Stimulated activated memory B cell treated with anti-CD40 and anti-IgM and Interleukin-4, amounts not matched to agents 10 μg/mL and 1 μg/mL and 100 μg/mL, for 72 hours (primary cell): ENCODE results near the gene SFPQ.
"Not testable (repeated sequence)": the region's sequence is repeated elsewhere in the genome, so short reads cannot be mapped to it uniquely, and the experiment has no call there.

Experiments
- ATAC-seq: fragments of 150-1000 bp; cut with Tn5 transposase; 2 replicates; pipeline ENCODE4 v1.10.0; 2021
- H3K27ac Mint-ChIP-seq: one replicate; pipeline ENCODE4 v1.8.0; 2022; ENCODE audit warnings: mild to moderate bottlenecking, mixed read lengths
- H3K27me3 Mint-ChIP-seq: one replicate; pipeline ENCODE4 v1.8.0; 2022; ENCODE audit warnings: mixed read lengths
- H3K36me3 Mint-ChIP-seq: one replicate; pipeline ENCODE4 v1.8.0; 2022; ENCODE audit warnings: mixed read lengths
- H3K4me1 Mint-ChIP-seq: one replicate; pipeline ENCODE4 v1.8.0; 2022; ENCODE audit warnings: mixed read lengths
- H3K4me3 Mint-ChIP-seq: one replicate; pipeline ENCODE4 v1.8.0; 2022; ENCODE audit warnings: mild to moderate bottlenecking, moderate library complexity, mixed read lengths
- H3K9me3 Mint-ChIP-seq: one replicate; pipeline ENCODE4 v1.8.0; 2022; ENCODE audit warnings: mixed read lengths

SFPQ gene, protein sequence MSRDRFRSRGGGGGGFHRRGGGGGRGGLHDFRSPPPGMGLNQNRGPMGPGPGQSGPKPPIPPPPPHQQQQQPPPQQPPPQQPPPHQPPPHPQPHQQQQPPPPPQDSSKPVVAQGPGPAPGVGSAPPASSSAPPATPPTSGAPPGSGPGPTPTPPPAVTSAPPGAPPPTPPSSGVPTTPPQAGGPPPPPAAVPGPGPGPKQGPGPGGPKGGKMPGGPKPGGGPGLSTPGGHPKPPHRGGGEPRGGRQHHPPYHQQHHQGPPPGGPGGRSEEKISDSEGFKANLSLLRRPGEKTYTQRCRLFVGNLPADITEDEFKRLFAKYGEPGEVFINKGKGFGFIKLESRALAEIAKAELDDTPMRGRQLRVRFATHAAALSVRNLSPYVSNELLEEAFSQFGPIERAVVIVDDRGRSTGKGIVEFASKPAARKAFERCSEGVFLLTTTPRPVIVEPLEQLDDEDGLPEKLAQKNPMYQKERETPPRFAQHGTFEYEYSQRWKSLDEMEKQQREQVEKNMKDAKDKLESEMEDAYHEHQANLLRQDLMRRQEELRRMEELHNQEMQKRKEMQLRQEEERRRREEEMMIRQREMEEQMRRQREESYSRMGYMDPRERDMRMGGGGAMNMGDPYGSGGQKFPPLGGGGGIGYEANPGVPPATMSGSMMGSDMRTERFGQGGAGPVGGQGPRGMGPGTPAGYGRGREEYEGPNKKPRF

DNA sequence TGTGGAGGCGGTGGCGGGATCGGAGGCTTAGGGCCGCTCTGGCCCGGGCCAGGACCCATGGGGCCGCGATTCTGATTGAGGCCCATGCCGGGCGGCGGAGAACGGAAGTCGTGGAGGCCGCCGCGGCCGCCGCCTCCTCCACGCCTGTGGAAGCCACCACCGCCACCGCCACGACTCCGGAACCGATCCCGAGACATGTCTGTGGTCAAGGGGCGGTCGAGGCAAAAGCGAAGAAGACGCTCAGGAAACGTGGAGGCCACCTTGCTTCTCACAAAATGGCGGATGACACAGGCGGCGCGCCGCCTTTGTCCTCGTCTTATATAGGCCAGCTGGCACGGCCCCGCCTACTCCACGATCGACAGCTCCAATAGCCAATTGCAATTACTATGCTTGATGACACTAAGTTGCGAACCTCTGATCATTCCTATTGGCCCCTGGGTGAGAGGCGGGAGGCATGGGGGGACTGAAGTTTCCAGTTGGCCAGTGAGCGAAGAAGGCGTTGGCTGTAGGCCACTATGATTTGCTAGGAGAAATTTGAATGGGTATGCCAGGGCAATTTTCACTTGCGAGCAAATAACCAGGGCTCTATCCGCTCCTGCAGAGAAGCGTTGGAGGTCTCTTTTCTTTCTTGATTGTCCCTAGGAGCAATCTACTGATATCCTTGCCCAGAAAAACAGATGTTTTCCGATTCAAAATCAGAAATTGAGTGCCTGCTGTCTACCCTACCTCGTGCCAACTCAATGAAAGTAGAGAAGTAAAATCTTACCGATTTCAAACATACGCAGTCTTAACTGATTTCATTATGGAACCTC, at the start of gene SFPQ:
TSS of gene SFPQ (minus strand) at position 293 of the 812 bp plus-strand sequence. CDS start at position 197, 96 bp downstream.
- no peaks in the 10 kb centered on the region for H3K27me3 Mint-ChIP-seq
- no peaks in the 10 kb centered on the region for H3K9me3 Mint-ChIP-seq
- H3K4me3 Mint-ChIP-seq = peak within 1 kb of the TSS; percentile 91
- peak; percentile 96 for ATAC-seq
- peaks cover 37% of the 10 kb centered on the region for H3K4me1 Mint-ChIP-seq
- peaks cover 40% of the 10 kb centered on the region for H3K36me3 Mint-ChIP-seq
- H3K27ac Mint-ChIP-seq = peak within 1 kb of the TSS; percentile 98

DNA sequence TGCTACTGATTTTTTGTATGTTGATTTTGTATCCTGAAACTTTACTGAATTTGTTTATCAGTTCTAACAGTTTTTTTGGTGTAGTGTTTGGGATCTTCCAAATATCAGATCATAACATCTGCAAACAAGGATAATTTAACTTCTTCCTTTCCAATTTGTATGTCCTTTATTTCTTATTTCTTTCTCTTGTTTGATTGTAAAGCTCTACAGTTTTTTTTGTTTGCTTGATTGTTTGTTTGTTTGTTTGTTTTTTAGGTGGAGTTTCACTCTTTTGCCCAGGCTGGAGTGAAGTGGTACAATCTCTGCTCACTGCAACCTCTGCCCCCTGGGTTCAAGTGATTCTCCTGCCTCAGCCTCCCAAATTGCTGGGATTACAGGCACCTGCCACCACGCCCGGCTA, 43.8 kb upstream of the SFPQ start:
- H3K4me1 Mint-ChIP-seq, H3K9me3 Mint-ChIP-seq, H3K27ac Mint-ChIP-seq, ATAC-seq, H3K4me3 Mint-ChIP-seq, H3K36me3 Mint-ChIP-seq: not testable (repeated sequence)
- peaks cover 13% of the 10 kb centered on the region for H3K27me3 Mint-ChIP-seq

DNA sequence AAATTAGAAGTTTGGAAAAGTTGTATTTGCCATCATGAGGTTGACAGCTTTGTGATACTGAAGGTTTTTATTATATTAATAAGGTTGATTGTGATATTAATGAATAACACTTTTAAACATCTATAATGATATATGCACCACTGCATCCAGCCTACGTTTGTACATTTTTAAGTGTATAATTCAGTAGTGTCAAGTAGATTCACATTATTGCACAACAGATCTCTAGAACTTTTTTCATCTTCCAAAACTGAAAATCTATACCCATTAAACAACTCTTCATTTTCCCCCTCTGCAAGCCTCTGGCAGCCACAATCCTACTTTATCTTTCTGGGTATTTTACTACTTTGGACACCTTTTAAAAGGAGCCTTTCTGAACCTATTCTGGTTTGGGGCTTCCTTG, 38.3 kb upstream of the SFPQ start:
- Mint-ChIP-seq H3K36me3 (no peaks in the 10 kb centered on the region), H3K27me3 (peaks cover 3% of the 10 kb centered on the region), H3K4me1 (peaks cover 17% of the 10 kb centered on the region), H3K9me3 (no peaks in the 10 kb centered on the region), H3K27ac (no peak overlapping the region), H3K4me3 (no peak overlapping the region)
- ATAC-seq = no peak

DNA sequence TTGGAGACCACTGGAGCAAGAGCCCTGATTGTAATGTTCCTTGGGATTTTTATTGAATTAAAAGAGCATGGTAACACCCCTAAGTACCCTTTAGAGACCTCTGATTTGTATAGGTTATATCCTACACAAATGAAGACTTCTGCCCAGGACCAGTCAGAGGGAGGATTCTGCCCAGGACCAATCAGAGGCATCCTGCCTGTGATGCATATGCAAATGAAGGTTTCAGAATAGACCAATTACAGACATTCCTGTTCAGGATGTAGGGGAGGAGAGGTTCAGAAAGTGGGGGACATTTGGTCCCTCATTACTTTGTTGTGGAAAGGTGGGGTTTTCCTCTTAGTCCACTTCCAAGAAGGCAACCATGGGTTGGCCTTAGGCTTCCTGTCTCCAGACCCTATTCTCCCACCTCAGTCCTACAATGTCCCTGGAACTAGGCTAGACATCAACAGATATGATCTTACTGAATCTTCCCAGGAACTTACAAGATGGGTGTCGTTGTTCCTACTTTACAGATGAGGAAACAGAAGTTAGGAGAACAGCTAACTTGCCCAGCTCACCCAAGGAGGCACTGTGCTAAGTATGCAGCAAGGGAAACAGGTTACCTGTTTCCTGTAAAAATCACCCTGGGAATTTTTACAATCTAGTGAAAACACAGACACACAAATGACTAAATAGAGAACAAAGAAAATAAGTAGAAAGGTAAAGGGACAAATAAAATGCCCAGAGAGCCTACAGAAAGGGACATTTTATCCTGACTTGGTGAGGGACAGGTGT, 36.8 kb upstream of the SFPQ start:
- no peaks in the 10 kb centered on the region for H3K27me3 Mint-ChIP-seq
- H3K9me3 Mint-ChIP-seq = no peaks in the 10 kb centered on the region
- no peak overlapping the region for H3K4me3 Mint-ChIP-seq
- H3K27ac Mint-ChIP-seq = no peak overlapping the region
- ATAC-seq = no peak
- peaks cover 17% of the 10 kb centered on the region for H3K4me1 Mint-ChIP-seq
- no peaks in the 10 kb centered on the region for H3K36me3 Mint-ChIP-seq

DNA sequence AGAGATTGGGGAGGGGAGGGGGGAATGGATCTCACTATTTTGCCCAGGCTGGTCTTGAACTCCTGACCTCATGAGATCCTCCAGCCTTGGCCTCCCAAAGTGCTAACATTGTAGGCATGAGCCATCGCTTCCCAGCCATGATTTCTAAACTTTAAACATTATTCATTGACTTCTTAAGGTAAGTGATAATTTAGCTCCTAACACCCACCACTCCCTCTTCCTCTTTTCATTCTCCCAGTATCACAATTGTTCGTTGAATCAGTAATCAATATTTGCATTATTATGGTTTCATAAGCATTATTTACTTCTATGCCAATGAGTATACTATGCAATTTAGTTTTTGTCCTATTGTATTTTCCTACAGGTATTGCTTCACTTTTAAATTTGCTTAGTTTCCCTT, 33.6 kb upstream of the SFPQ start:
- Mint-ChIP-seq H3K36me3 (no peaks in the 10 kb centered on the region), H3K9me3 (no peaks in the 10 kb centered on the region), H3K27me3 (no peaks in the 10 kb centered on the region), H3K4me3 (no peak overlapping the region), H3K4me1 (peaks cover 17% of the 10 kb centered on the region), H3K27ac (no peak overlapping the region)
- ATAC-seq = no peak

DNA sequence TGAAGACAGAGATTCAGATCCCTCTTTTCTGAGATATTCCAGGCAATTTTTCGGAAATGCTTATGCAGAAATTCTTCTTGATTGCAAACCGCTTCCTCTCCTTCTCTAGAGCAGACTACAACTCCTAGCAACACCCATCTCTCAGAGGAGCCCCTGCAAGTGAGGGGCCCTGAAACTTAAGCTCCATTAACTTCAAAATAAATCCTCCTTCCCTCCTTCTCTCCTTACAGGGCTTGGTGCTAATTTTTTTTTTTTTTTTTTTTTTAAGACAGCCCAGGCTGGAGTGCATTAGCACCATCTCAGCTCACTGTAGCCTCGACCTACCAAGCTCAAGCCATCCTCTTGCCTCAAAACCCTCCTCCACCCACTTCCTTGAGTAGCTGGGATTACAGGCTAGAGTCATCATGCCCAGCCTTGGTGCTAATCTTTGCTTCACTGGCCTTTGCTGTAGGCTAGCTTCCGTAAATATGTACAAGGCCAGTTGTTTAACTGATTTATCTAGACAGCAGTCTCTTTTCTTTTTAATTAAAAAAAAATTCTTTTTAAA, 30.2 kb upstream of the SFPQ start:
- no peaks in the 10 kb centered on the region for H3K27me3 Mint-ChIP-seq
- no peak overlapping the region for H3K27ac Mint-ChIP-seq
- no peak overlapping the region for H3K4me3 Mint-ChIP-seq
- H3K9me3 Mint-ChIP-seq = no peaks in the 10 kb centered on the region
- H3K4me1 Mint-ChIP-seq = peaks cover 7% of the 10 kb centered on the region
- no peak for ATAC-seq
- H3K36me3 Mint-ChIP-seq = no peaks in the 10 kb centered on the region

DNA sequence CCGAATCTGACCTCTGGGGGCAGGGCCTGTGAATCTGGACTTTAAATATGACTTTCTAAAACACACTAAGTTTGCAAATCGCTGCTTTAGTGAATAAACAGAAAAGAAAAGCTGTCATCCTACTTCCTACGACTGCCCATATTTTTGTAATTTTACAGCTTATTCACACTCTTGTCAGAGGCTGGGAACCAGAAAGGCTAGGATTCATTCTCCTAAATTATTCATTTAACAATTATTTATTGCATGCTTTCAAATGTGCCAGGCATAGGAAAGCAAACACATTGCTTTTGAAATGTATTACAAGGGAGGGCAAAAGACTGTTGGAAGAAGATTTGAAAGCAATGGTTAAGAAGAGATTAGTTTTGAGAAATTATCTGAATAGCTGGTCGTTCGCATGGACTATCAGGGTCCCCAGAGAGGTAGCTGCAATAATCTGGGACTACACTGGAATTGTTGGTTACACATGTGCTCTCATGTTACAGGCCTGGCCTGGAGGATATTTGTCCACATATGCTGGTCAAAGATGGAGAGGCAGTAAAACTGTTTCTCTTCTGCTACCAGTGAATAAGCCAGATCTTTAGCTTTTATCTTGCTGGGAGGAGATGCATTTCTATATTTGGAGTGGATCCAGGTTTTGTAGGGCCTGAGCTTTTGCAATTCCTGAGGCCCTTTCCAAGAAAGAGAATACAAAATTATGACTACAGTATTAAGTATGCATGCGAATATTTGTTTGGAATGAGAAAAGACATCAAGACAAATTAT, 29.6 kb upstream of the SFPQ start:
- Mint-ChIP-seq H3K36me3 (no peaks in the 10 kb centered on the region), H3K9me3 (no peaks in the 10 kb centered on the region), H3K27ac (no peak overlapping the region), H3K27me3 (no peaks in the 10 kb centered on the region), H3K4me3 (no peak overlapping the region), H3K4me1 (peaks cover 7% of the 10 kb centered on the region)
- no peak for ATAC-seq

DNA sequence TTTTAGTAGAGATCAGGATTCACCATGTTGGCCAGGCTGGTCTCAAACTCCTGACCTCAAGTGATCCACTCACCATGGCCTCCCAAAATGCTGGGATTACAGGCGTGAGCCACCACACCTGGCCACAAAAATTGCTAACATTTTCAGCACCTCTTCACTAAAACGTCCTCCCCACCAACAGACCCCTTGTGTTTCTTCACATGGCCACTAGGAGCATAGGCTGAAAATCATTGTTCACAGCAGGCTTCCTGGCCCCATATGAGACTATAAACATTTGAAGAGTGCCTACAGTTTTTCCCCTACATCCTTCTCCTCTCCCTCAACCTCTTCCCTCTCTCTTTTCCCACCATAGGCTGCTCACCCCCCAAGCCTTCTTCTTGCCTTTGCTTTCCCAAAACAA, 28.0 kb upstream of the SFPQ start:
- no peak for ATAC-seq
- no peaks in the 10 kb centered on the region for H3K36me3 Mint-ChIP-seq
- no peaks in the 10 kb centered on the region for H3K9me3 Mint-ChIP-seq
- no peak overlapping the region for H3K27ac Mint-ChIP-seq
- H3K4me3 Mint-ChIP-seq = no peak overlapping the region
- no peaks in the 10 kb centered on the region for H3K4me1 Mint-ChIP-seq
- no peaks in the 10 kb centered on the region for H3K27me3 Mint-ChIP-seq

DNA sequence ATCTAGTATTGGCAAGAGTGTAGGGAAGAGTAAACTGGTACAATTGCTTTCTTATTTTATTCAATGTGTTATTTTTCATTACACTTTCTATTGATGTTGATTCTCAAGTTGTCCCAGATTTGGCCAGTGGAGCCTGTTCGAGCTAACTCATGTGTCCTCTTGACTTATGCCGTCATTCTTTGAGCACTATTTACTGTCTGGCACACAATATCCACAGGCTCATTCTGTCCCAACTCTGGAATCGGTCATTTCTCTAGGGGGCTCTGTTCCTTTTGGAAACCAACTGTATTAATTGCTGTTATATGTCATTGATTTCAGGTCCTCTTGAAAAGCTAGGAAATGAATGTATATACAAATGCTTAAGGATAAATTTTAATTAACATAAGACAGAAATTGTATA, 22.4 kb upstream of the SFPQ start:
- Mint-ChIP-seq H3K27me3 (no peaks in the 10 kb centered on the region), H3K4me1 (no peaks in the 10 kb centered on the region), H3K4me3 (no peak overlapping the region), H3K36me3 (no peaks in the 10 kb centered on the region), H3K27ac (no peak overlapping the region), H3K9me3 (peaks cover 3% of the 10 kb centered on the region)
- no peak for ATAC-seq

DNA sequence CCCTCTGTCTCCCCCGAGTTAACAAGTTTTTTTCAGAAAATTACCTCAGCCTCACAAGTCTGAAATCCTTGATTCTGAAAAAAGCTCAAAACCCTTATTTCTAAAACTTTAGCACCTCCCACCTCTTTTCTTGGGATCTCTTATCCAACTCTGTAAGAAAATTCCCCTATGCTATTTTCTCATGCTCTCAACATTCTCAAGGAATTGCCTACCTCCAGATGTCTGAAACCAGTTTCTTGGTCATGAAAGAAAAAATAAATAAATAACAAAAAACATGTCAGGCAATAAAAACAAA, 18.1 kb upstream of the SFPQ start:
- H3K36me3 Mint-ChIP-seq = no peaks in the 10 kb centered on the region
- H3K4me1 Mint-ChIP-seq = no peaks in the 10 kb centered on the region
- no peak for ATAC-seq
- no peak overlapping the region for H3K27ac Mint-ChIP-seq
- peaks cover 3% of the 10 kb centered on the region for H3K9me3 Mint-ChIP-seq
- H3K27me3 Mint-ChIP-seq = no peaks in the 10 kb centered on the region
- H3K4me3 Mint-ChIP-seq = no peak overlapping the region

DNA sequence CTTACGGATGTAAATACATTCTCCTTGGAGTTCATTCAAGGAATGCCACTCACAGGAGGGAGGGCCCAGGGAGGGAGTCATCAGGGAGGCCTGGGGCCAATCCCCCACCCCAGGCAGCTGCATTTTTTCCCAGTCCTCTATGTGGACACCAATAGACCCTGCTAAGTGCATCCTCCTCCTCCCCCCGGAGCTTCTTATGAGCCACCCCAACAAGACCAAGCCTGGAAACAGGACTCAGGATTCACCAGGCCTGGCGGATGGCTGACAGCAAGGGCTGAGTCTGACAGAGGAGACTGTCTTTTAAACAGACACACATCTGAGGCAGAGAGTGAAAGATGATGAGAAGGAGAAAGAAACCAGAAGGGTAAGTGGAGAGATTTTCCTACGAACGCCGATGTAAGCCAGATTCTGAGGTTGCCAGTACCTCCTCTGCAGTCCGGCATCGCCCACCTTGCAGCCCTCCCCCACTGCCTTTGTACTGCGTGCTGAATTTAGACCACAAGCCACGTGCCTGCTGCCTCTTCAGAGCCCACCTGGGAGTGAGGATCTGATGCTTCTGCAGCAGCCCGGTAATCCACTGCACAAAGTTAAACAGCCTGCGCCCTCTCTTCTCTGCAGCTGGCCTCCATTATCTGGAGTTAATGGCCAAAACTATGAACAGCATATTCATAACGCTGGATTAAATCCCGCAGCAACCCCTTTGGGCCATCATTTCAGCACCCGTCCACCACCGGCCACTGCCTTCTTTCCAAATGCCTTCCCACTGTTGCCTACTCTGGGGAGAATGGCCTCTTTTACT, 17.6 kb upstream of the SFPQ start:
- Mint-ChIP-seq H3K36me3 (no peaks in the 10 kb centered on the region), H3K27ac (no peak overlapping the region), H3K27me3 (no peaks in the 10 kb centered on the region), H3K4me3 (no peak overlapping the region), H3K9me3 (peaks cover 3% of the 10 kb centered on the region), H3K4me1 (no peaks in the 10 kb centered on the region)
- no peak for ATAC-seq

DNA sequence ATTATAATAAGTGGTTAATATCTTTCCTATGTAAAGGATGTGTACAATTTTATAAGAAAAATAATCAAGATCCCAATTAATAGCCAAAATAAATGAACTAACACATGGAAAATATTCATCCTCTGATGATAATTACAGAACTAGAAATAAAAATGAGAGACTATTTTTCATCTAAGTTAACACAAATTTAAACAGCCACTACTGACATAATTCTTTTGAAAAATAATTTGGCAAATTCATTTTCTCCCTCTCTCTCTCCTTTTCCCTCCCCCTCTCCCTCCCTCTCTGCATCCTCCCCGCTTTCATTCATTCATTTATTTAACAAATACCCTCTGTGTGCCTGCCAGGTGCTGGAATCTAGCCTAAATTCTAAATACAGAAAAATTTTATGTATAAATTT, 10.3 kb upstream of the SFPQ start:
- H3K36me3 Mint-ChIP-seq = no peaks in the 10 kb centered on the region

DNA sequence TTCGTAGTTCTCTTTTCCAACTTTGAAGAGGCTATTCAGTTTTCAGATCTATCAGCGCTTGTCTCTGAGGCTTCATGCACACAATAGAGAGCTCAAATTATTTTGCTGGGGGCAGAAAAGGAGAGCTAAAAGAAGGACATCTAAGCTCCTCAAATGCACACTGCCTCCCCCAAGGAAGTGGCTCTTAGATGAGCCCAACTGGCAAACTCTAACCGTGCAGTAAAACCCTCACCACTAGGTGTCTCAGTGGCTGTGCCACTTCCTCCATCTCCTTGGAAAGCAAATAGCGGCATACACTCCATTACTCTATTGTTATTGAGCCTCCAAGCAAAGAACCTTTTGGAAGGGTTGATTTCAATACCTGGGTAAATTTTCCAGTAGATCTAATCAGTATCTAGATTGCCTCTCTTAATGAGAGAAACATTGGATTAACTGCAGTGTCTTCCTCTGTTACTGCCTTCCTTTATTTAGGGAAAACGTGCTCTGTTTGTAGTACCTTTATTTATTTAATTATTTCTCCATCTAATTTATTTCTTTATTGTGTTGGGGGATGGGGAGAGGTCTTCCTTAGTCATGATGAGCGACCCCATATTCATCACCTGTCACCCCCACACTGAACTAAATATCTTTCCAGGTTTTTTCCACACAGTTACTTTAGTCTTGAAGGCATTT, 9.2 kb upstream of the SFPQ start:
- H3K4me1 Mint-ChIP-seq = no peaks in the 10 kb centered on the region
- no peaks in the 10 kb centered on the region for H3K9me3 Mint-ChIP-seq
- peak; percentile 91 for ATAC-seq
- H3K36me3 Mint-ChIP-seq = no peaks in the 10 kb centered on the region
- no peak overlapping the region for H3K4me3 Mint-ChIP-seq
- no peaks in the 10 kb centered on the region for H3K27me3 Mint-ChIP-seq
- no peak overlapping the region for H3K27ac Mint-ChIP-seq

More for the DNA sequence above, 10.3 kb upstream of the SFPQ start:
- H3K9me3 Mint-ChIP-seq = no peaks in the 10 kb centered on the region
- no peaks in the 10 kb centered on the region for H3K27me3 Mint-ChIP-seq
- H3K27ac Mint-ChIP-seq = no peak overlapping the region
- ATAC-seq = no peak
- no peak overlapping the region for H3K4me3 Mint-ChIP-seq
- H3K4me1 Mint-ChIP-seq = no peaks in the 10 kb centered on the region
